ENCODE data around the gene ZSCAN23.
"Not testable (repeated sequence)": the region's sequence is repeated elsewhere in the genome, so short reads cannot be mapped to it uniquely, and the experiment has no call there.

ZSCAN23 gene

DNA sequence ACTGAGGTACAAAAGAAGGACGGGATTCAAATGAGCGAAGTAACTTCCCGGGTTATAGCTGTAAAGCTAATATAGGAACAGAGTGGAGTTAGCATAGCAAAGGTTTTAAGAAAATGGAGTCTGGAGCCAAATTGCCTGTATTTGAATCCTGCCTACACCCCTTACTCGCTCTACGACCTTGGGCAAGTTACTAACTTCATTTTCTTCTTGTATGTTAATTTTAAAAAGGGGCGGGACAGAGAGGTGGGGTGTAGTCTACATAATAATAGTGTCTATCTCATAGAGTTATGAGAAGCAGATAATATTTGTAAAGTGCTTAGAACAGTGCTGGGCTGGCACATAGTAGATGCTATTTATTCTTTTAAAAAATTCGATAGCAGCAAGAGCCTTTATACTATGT lies 705 bp downstream of the ZSCAN23 start:
- DNase-seq (ENCODE audit: low spot score), result no peak

GRCh38 chr6:28436404-28436803 lies 6.9 kb downstream of the ZSCAN23 start:
- DNase-seq (ENCODE audit: low spot score), result no peak

DNA sequence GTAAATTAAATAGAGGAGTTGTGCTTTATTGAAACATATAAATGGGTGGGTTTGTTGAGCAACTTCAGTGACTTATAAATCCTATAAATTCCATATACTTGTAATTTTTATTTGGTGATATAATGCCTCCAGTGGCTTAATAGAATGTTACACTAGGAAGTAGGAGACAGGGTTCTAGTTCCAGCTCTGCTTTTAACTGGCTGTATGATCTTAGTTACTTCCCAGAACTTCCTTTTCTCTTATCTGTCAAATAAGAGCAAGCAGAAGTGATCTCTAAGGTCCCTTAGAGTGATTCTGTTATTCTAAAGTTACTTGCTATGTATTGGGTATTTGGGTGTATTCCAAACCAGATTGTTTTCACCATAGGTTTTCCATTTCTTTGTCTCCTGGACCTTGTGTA lies 10.2 kb downstream of the ZSCAN23 start:
- DNase-seq (ENCODE audit: low spot score), result no peak

- DNase-seq (ENCODE audit: low spot score), result no peak
Measured at GRCh38 chr6:28429781-28430180, 13.5 kb downstream of the ZSCAN23 start.

- no peak for DNase-seq (ENCODE audit: low spot score)
Measured at GRCh38 chr6:28425944-28426541, 17.2 kb downstream of the ZSCAN23 start.

DNA sequence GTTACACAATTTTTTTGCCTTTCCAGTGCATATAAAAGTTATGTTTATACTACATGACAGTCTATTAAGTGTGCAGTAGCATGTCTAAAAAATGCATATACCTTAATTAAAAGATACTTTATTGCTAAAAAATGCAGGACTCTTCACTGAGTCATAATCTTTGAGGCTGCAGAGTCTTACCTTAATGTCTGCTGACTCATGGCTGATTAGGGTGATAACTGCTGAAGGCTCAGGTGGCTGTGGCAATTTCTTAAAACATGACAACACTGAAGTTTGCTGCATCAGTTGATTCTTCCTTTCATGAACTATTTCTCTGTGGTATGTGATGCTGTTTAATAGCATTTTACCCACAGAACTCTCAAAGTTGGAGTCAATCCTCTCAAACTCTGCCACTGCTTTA lies 19.1 kb downstream of the ZSCAN23 start:
- no peak for DNase-seq (ENCODE audit: low spot score)

DNA sequence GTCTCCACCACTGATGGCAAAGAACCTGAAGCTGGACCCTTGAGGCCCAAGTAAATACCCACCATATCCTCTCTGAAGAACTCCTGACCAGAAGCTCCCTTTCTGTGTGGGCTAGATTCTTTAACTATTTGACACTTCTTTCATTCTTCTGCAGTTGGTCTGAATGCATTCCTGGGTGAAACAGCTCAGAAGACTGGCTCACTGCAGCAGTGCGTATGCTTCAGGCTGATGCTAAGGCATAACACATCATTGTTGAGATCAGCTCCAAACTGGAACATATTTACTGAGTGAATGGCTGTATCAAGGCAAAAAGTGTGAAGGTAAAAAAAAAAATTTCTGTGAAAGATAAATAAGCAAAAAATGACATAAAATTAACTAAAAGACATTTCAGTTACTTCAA lies 19.7 kb downstream of the ZSCAN23 start:
- DNase-seq (ENCODE audit: low spot score), result no peak

DNA sequence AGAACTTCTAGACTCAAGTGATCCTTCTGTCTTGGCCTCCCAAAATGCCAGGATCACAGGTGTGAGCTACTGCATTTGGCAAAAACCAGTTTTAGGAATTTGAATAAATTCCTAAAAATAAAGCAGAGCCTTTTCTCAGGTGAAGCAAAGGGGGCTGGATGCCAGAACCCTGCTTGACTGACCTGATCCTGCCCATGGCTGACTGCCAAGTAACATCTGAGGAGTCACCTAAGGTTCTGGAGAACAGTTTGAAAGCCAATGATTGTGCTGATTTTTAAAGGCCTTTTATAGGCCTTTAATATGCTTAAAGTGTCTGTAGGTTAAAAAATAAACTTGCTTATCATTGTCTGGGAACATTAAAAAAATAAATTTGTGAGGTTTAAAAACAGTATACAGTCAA lies 29.6 kb downstream of the ZSCAN23 start:
- no peak for DNase-seq (ENCODE audit: low spot score)

- DNase-seq (ENCODE audit: low spot score), result no peak
Measured at GRCh38 chr6:28410767-28411166, 32.5 kb downstream of the ZSCAN23 start.

GRCh38 chr6:28408076-28408802 lies 35.1 kb downstream of the ZSCAN23 start:
- no peak for DNase-seq (ENCODE audit: low spot score)

DNA sequence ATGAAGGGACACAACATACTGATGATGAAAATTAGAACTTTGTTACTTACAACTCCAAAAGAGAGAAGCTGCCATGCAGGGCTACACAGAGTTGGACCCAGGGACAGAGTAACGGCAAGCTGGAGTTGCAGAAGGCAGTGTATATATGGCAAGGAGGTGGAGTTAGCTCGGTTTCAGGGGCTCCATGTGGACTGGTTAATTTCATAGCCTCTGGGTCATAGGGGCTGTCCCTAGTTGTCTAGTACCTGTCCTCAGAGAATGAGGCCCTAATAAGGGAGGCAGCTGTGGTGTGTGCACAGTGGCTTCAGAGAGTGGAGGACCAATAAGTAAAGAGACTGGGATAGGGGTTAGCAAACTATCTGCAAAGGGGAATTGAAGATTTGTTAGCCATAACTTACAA lies 35.9 kb downstream of the ZSCAN23 start:
- no peak for DNase-seq (ENCODE audit: low spot score)

DNA sequence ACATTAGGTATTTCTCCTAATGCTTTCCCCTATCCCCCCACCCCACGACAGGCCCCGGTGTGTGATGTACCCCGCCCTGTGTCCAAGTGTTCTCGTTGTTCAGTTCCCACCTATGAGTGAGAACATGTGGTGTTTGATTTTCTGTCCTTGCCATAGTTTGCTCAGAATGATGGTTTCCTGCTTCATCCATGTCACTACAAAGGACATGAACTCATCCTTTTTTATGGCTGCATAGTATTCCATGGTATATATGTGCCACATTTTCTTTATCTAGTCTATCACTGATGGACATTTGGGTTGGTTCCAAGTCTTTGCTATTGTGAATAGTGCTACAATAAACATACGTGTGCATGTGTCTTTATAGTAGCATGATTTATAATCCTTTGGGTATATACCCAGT lies 39.4 kb downstream of the ZSCAN23 start:
- not testable (repeated sequence) for DNase-seq (ENCODE audit: low spot score)

DNA sequence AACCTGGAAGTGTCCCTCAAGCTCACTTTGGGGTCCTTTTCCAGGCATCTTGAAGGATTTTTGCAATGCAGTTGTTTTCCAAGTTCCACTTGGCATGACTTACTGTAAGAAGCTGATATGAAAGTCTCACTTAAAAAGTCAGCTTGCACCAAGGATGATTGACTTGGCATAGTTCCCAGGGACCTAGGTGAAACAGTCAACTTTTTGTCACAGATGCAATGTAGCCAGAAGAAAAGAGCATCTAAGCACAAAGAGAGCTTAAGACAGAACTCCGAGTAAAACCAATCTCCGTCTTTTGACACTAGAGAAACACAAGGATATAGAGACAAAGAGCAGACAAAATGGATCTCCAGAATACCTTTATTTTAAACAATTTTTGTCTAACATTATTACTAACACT lies 41.1 kb downstream of the ZSCAN23 start:
- no peak for DNase-seq (ENCODE audit: low spot score)

DNA sequence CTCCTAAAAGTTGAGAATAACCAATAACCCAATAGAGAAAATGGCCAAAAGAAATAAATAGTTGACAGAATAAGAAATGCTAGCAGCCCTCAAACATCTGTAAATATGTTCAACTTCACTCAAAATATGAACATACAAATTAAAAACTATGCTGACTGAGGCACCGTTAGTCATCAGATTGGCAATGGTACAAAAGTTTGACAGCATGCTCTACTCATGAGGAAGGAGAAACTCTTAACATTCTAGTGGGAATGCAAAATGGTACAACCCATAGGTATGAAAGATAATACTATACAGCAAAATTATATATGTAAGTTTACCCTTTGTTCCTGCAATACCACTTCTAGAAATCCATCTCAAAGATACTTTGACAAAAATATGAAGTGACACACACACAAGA lies 42.1 kb downstream of the ZSCAN23 start:
- no peak for DNase-seq (ENCODE audit: low spot score)

DNA sequence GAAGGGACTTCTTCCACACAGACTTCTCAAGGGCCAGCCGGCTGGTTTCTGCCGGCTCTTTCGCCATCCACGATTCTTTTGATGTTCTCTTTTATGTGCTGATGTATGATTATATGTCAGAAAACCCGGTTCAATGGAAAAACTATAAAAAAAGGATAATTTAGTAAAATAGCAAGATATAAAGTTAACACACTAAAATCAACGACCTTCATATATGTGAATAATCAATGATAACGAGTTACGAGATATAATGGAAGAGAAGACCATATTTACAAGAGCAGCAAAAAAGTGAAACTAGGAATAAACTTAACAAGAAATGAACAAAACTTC lies 43.2 kb downstream of the ZSCAN23 start:
- no peak for DNase-seq (ENCODE audit: low spot score)

GRCh38 chr6:28399350-28400121 lies 43.8 kb downstream of the ZSCAN23 start, which contains the start of gene ZSCAN12:
Gene ZSCAN12, minus strand, starts transcription at chr6:28399747. Its CDS starts 1,342 bp downstream, at chr6:28398405.
- peak; percentile 93 for DNase-seq (ENCODE audit: low spot score)

GRCh38 chr6:28395918-28396317 lies 47.4 kb downstream of the ZSCAN23 start:
- no peak for DNase-seq (ENCODE audit: low spot score)

DNA sequence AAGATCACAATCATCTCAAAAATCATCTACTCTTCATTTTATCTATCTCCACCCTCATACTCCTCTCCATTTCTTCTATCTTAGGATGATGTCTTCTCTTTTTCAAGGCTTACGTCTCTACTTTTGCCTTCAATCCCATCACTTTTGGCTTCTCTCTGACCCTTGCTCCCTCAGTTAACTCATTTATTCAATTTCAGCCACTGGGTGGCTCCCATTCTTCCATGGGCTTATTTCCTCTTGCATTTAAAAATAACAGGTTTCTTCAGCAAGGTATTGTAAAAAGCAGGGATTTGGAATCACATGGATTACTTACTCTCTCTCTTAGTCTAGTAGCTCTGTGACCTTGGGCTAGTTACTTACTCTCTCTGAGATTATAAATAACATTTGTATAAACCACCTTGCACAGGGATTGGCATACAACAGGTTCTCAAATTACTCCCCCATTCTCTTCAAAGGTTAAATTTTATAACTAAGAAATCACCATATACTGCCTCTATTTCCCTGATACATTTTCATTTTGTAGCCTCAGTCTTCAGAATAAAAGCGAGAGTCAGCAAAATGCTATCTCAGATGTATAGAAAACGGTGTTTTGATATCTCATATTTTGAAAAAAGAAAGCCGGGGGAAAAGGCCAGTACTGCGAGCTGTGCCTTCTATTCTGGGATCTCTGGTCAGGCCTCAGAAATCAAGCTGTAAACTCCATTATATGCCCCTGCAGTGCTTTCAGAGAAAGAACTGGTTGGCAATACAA lies 49.2 kb downstream of the ZSCAN23 start:
- no peak for DNase-seq (ENCODE audit: low spot score)

DNA sequence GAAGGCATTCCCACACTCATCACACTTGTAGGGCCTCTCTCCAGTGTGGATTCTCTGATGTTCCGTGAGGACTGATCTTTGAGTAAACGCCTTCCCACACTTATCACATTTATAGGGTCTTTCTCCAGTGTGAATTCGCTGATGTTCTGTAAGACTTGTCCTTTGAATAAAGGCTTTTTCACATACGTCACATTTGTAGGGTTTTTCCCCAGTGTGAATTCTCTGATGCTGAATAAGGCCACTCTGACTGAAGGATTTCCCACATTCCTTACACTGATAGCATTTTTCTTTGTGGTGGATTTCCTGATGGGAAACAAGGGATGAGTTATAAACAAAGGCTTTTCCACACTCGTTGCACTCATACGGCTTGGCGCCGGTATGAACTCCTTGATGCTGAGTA lies 52.6 kb downstream of the ZSCAN23 start:
- no peak for DNase-seq (ENCODE audit: low spot score)

DNA sequence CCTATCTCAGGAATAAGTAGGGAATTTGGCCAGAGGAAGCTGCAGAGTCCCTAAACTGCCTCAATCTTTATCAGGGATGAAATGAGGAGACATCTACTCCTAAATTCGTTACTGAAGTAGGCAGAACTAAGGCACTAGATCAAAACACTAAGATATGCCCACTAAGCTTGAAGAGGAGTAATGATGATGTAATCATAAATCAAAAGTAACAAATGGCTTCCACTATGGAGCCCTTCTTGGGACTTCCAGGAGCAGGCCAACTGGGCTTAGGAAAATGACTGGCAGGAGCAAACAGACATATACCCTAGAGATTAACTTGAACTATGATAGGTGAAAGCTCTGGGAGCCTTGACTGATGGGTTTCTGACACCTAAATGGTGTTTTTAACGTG lies 59.2 kb downstream of the ZSCAN23 start:
- no peak for DNase-seq (ENCODE audit: low spot score)

DNA sequence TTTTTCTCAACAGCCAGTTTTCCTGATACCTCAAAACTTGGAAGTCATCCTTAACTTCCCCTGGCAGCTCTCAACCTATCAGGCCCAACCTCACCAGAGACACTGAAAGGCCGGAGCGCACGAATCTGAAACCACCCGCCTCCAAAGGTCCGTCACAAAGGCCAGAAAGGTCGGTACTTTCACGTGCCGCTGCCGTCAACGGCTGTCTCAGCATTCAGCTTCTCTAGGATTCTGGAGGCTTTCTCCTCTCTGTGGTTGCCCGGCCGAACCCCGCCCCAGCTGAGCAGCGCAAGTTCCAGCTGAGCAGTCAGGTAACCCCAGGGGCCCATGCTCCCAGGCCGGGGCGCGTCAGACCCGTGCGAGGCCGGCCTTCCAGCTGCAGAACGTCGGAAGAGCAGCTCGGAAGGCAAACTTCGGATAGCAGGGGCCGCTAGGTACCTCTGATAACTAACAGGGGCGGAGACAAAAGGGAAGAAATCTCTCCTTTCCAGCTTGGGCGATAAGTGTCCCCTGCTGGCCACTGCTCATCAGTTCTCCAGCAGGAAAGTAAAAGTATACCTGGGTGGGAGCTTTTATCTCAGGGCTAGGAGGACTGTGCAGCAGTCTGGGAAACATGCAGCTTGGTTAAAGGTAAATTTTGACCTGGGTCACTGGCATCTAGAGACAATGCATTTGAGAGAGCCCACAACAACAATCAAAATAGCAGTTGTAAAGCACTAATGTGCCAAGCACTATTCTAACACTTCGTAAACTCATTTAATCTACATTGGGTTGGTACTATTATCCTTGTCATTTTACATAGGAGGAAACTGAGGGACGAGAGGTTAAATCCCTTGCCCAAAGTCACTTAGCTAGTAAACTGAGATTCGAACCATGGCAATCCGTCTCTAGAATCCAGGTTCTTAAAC lies 59.8 kb downstream of the ZSCAN23 start:
- DNase-seq (ENCODE audit: low spot score), result no peak

Data from SK-N-DZ (cell line).